ENCODE results near the gene ARHGAP33. TPM values are rescaled to one million over a fixed set of nuclear protein-coding genes. Genes with fewer than 3 reads are reported as not detected.

Gene ARHGAP33
- total RNA-seq, 5 donors from 2014 or later (not counting 1 experiment from before 2014, with no cell fraction given): 19.7 to 38.5 (median 22.8) TPM

DNA sequence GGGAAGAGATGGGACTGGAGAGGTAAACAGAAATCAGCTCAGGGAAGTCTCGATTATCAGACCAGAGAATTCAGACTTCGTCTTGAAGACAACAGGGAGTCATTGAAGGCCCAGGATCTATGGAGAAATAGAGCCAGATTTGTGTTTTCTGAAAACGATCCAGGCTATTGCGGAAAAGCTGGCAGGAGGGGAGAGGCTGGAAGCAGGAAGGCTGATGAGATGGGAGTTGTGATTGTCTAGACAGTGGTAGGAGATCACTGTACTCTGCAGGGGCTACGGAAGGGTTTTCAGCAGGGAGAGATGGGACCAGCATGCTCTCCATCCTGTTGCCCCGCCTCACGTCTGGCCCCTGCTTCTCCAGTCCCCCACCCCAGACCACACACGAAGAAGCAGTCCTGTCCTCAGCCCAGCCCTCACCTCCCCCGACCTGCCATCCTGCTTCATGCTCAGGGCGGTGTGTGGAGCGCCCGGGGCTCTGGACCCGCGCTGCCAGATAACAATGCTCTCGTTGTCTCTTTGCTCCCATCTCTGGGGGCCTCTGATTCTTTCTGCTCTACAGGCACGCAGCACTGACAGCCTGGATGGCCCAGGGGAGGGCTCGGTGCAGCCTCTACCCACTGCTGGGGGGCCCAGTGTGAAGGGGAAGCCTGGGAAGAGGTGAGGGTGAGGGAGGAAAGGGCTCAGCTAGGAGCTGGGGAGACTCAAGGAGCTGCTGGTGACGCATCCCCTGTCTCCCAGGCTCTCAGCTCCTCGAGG is 1.9 kb downstream of the ARHGAP33 start:
- DNase-seq (no peak), ATAC-seq (replicated peaks in 1 of 4) (no peak)
- Histone ChIP-seq H3K4me1 (ENCODE audit: control insufficient read depth in 1 of 2, extremely low read depth in 1 of 2, insufficient read depth in 2 of 2, low read length in 2 of 2) (peaks cover 4 to 19% of the 10 kb centered on the region in 2 experiments), H3K27ac (ENCODE audit: low read length) (no peak overlapping the region), H3K4me3 (ENCODE audit: control insufficient read depth in 1 of 2, extremely low read depth in 1 of 2, low read length in 1 of 2) (no peak overlapping the region), H3K27me3 (replicated peaks in 1 of 2; ENCODE audit: control insufficient read depth in 2 of 2, extremely low read depth in 1 of 2, insufficient read depth in 2 of 2, low read length in 1 of 2) (no peaks in the 10 kb centered on the region), H3K36me3 (ENCODE audit: control insufficient read depth in 2 of 2, extremely low read depth in 1 of 2, insufficient read depth in 1 of 2, low read length in 1 of 2) (peaks cover 0 to 3% of the 10 kb centered on the region in 2 donors), H3K9me3 (no peaks in the 10 kb centered on the region)
- H3K4me1 Mint-ChIP-seq: peaks cover 6 to 20% (median 20%) of the 10 kb centered on the region in 3 donors
- ChIA-PET CTCF (no interaction called here), POLR2A (interaction anchor here in 1 of 2 donors (0.6 kb wide), 1 partner anchor 14 kb away, joined by 4 read pairs; no protein-coding TSS in a partner anchor)
- H3K9me3 Mint-ChIP-seq: no peaks in the 10 kb centered on the region
- H3K27ac Mint-ChIP-seq: peak overlapping the region in 1 of 2 donors; percentile 45
- 90% methylated on average over 18 of the region's 19 CpGs for WGBS (ENCODE audit: insufficient coverage)
- H3K4me3 Mint-ChIP-seq: peak overlapping the region; percentile 62 to 88 (median 72)
- H3K36me3 Mint-ChIP-seq: peaks cover 10% of the 10 kb centered on the region
- H3K27me3 Mint-ChIP-seq: no peaks in the 10 kb centered on the region

DNA sequence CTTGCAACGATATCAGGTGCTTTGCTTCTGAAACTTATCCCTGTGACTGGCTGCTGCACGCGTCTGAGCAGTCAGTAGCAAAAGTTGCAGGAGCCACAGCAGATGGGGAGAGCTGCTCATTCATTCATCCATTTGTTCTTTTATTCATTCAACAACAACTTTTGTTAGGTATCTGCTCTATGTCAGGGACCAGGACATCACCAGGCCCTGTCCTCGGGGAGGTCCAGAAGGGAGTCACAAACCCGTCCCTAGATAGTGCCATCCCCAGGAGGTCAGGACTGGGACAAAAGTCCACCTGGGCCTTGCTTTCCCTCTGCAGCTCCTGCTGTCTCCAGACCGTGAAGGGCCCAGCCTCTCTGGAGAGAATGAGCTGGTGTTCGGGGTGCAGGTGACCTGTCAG is 2.6 kb downstream of the ARHGAP33 start:
- Histone ChIP-seq H3K27ac (ENCODE audit: low read length) (no peak overlapping the region), H3K4me3 (ENCODE audit: control insufficient read depth in 1 of 2, extremely low read depth in 1 of 2, low read length in 1 of 2) (no peak overlapping the region), H3K4me1 (ENCODE audit: control insufficient read depth in 1 of 2, extremely low read depth in 1 of 2, insufficient read depth in 2 of 2, low read length in 2 of 2) (peaks cover 4 to 19% of the 10 kb centered on the region in 2 experiments), H3K36me3 (ENCODE audit: control insufficient read depth in 2 of 2, extremely low read depth in 1 of 2, insufficient read depth in 1 of 2, low read length in 1 of 2) (peaks cover 0 to 3% of the 10 kb centered on the region in 2 donors), H3K9me3 (no peaks in the 10 kb centered on the region), H3K27me3 (replicated peaks in 1 of 2; ENCODE audit: control insufficient read depth in 2 of 2, extremely low read depth in 1 of 2, insufficient read depth in 2 of 2, low read length in 1 of 2) (no peaks in the 10 kb centered on the region)
- Mint-ChIP-seq H3K27ac (no peak overlapping the region), H3K4me1 (peaks cover 6 to 20% (median 20%) of the 10 kb centered on the region in 3 donors), H3K4me3 (peak overlapping the region in 2 of 3 donors; percentile 8 to 43), H3K27me3 (no peaks in the 10 kb centered on the region), H3K9me3 (no peaks in the 10 kb centered on the region), H3K36me3 (peaks cover 10% of the 10 kb centered on the region)
- 83% methylated on average over 7 of the region's 7 CpGs for WGBS (ENCODE audit: insufficient coverage)
- ATAC-seq (replicated peaks in 1 of 4): no peak
- DNase-seq: no peak
- ChIA-PET CTCF (no interaction called here), POLR2A (interaction anchor here in 1 of 2 donors (0.6 kb wide), 1 partner anchor 15 kb away, joined by 4 read pairs; no protein-coding TSS in a partner anchor)

GRCh38 chr19:35779033-35779432 is 3.7 kb downstream of the ARHGAP33 start:
- ATAC-seq (replicated peaks in 1 of 4) (no peak), DNase-seq (no peak)
- POLR2A ChIA-PET: no interaction called here
- Histone ChIP-seq H3K9me3 (no peaks in the 10 kb centered on the region), H3K27ac (ENCODE audit: low read length) (no peak overlapping the region), H3K27me3 (replicated peaks in 1 of 2; ENCODE audit: control insufficient read depth in 2 of 2, extremely low read depth in 1 of 2, insufficient read depth in 2 of 2, low read length in 1 of 2) (no peaks in the 10 kb centered on the region), H3K4me1 (ENCODE audit: control insufficient read depth in 1 of 2, extremely low read depth in 1 of 2, insufficient read depth in 2 of 2, low read length in 2 of 2) (peaks cover 4 to 19% of the 10 kb centered on the region in 2 experiments), H3K36me3 (ENCODE audit: control insufficient read depth in 2 of 2, extremely low read depth in 1 of 2, insufficient read depth in 1 of 2, low read length in 1 of 2) (peaks cover 0 to 3% of the 10 kb centered on the region in 2 donors), H3K4me3 (ENCODE audit: control insufficient read depth in 1 of 2, extremely low read depth in 1 of 2, low read length in 1 of 2) (no peak overlapping the region)
- WGBS (ENCODE audit: insufficient coverage): 83% methylated on average over 8 of the region's 8 CpGs
- CTCF ChIA-PET: no interaction called here
- H3K27me3 Mint-ChIP-seq: no peaks in the 10 kb centered on the region
- peaks cover 10% of the 10 kb centered on the region for H3K36me3 Mint-ChIP-seq
- no peak overlapping the region for H3K27ac Mint-ChIP-seq
- H3K4me3 Mint-ChIP-seq: no peak overlapping the region
- peaks cover 6 to 20% (median 20%) of the 10 kb centered on the region in 3 donors for H3K4me1 Mint-ChIP-seq
- H3K9me3 Mint-ChIP-seq: no peaks in the 10 kb centered on the region

GRCh38 chr19:35780058-35780457 is 4.7 kb downstream of the ARHGAP33 start:
- H3K4me1 Mint-ChIP-seq: peaks cover 4 to 12% (median 11%) of the 10 kb centered on the region in 3 donors
- no peak overlapping the region for H3K27ac Mint-ChIP-seq
- peaks cover 10% of the 10 kb centered on the region for H3K36me3 Mint-ChIP-seq
- POLR2A ChIA-PET: interaction anchor here in 1 of 2 donors (0.7 kb wide), 1 partner anchor 145 kb away, joined by 3 read pairs; no protein-coding TSS in a partner anchor
- no peaks in the 10 kb centered on the region for H3K27me3 ChIP-seq (replicated peaks in 1 of 2; ENCODE audit: control insufficient read depth in 2 of 2, extremely low read depth in 1 of 2, insufficient read depth in 2 of 2, low read length in 1 of 2)
- no peak overlapping the region for H3K27ac ChIP-seq (ENCODE audit: low read length)
- H3K36me3 ChIP-seq (ENCODE audit: control insufficient read depth in 2 of 2, extremely low read depth in 1 of 2, insufficient read depth in 1 of 2, low read length in 1 of 2): peaks cover 0 to 5% of the 10 kb centered on the region in 2 donors
- ATAC-seq (replicated peaks in 1 of 4) (no peak), DNase-seq (no peak)
- no peak overlapping the region for H3K4me3 Mint-ChIP-seq
- CTCF ChIA-PET: no interaction called here
- no peaks in the 10 kb centered on the region for H3K27me3 Mint-ChIP-seq
- no peaks in the 10 kb centered on the region for H3K9me3 ChIP-seq
- 98% methylated on average over 6 of the region's 16 CpGs for WGBS (ENCODE audit: insufficient coverage)
- H3K9me3 Mint-ChIP-seq: no peaks in the 10 kb centered on the region
- H3K4me1 ChIP-seq (ENCODE audit: control insufficient read depth in 1 of 2, extremely low read depth in 1 of 2, insufficient read depth in 2 of 2, low read length in 2 of 2): peaks cover 2 to 13% of the 10 kb centered on the region in 2 experiments
- H3K4me3 ChIP-seq (ENCODE audit: control insufficient read depth in 1 of 2, extremely low read depth in 1 of 2, low read length in 1 of 2): no peak overlapping the region

GRCh38 chr19:35780717-35781116 is 5.4 kb downstream of the ARHGAP33 start:
- no peak overlapping the region for H3K27ac ChIP-seq (ENCODE audit: low read length)

GRCh38 chr19:35781650-35782049 is 6.3 kb downstream of the ARHGAP33 start:
- H3K27ac ChIP-seq (ENCODE audit: low read length): no peak overlapping the region
- DNase-seq (no peak), ATAC-seq (replicated peaks in 1 of 4) (no peak)
- Mint-ChIP-seq H3K4me1 (peaks cover 0 to 5% (median 3%) of the 10 kb centered on the region in 3 donors), H3K27me3 (no peaks in the 10 kb centered on the region), H3K4me3 (no peak overlapping the region), H3K9me3 (no peaks in the 10 kb centered on the region), H3K36me3 (peaks cover 13% of the 10 kb centered on the region), H3K27ac (no peak overlapping the region)
- peaks cover 0 to 14% of the 10 kb centered on the region in 2 donors for H3K36me3 ChIP-seq (ENCODE audit: control insufficient read depth in 2 of 2, extremely low read depth in 1 of 2, insufficient read depth in 1 of 2, low read length in 1 of 2)
- H3K4me3 ChIP-seq (ENCODE audit: control insufficient read depth in 1 of 2, extremely low read depth in 1 of 2, low read length in 1 of 2): no peak overlapping the region
- peaks cover 0 to 2% of the 10 kb centered on the region in 2 experiments for H3K4me1 ChIP-seq (ENCODE audit: control insufficient read depth in 1 of 2, extremely low read depth in 1 of 2, insufficient read depth in 2 of 2, low read length in 2 of 2)
- H3K27me3 ChIP-seq (replicated peaks in 1 of 2; ENCODE audit: control insufficient read depth in 2 of 2, extremely low read depth in 1 of 2, insufficient read depth in 2 of 2, low read length in 1 of 2): no peaks in the 10 kb centered on the region
- ChIA-PET CTCF (no interaction called here), POLR2A (no interaction called here)
- 95% methylated on average over 7 of the region's 9 CpGs for WGBS (ENCODE audit: insufficient coverage)
- H3K9me3 ChIP-seq: no peaks in the 10 kb centered on the region

More at GRCh38 chr19:35780717-35781116, 5.4 kb downstream of the ARHGAP33 start:
- H3K9me3 Mint-ChIP-seq: no peaks in the 10 kb centered on the region
- ATAC-seq (replicated peaks in 1 of 4): no peak
- H3K27ac Mint-ChIP-seq: no peak overlapping the region
- 98% methylated on average over 17 of the region's 20 CpGs for WGBS (ENCODE audit: insufficient coverage)
- DNase-seq: no peak
- no peak overlapping the region for H3K4me3 Mint-ChIP-seq
- Histone ChIP-seq H3K27me3 (replicated peaks in 1 of 2; ENCODE audit: control insufficient read depth in 2 of 2, extremely low read depth in 1 of 2, insufficient read depth in 2 of 2, low read length in 1 of 2) (no peaks in the 10 kb centered on the region), H3K36me3 (ENCODE audit: control insufficient read depth in 2 of 2, extremely low read depth in 1 of 2, insufficient read depth in 1 of 2, low read length in 1 of 2) (peaks cover 0 to 10% of the 10 kb centered on the region in 2 donors), H3K4me3 (ENCODE audit: control insufficient read depth in 1 of 2, extremely low read depth in 1 of 2, low read length in 1 of 2) (no peak overlapping the region), H3K4me1 (ENCODE audit: control insufficient read depth in 1 of 2, extremely low read depth in 1 of 2, insufficient read depth in 2 of 2, low read length in 2 of 2) (peaks cover 1 to 11% of the 10 kb centered on the region in 2 experiments), H3K9me3 (no peaks in the 10 kb centered on the region)
- CTCF ChIA-PET: no interaction called here
- peaks cover 2 to 10% (median 10%) of the 10 kb centered on the region in 3 donors for H3K4me1 Mint-ChIP-seq
- no peaks in the 10 kb centered on the region for H3K27me3 Mint-ChIP-seq
- POLR2A ChIA-PET: interaction anchor here in 1 of 2 donors (0.7 kb wide), 1 partner anchor 144 kb away, joined by 3 read pairs; no protein-coding TSS in a partner anchor
- H3K36me3 Mint-ChIP-seq: peaks cover 12% of the 10 kb centered on the region
